Osteocyte (in vitro differentiated cells): ENCODE results near the gene BYSL. TPM values are rescaled to one million over a fixed set of nuclear protein-coding genes. Genes with fewer than 3 reads are reported as not detected.

Experiments used
- DNase-seq: peaks from one replicate; pipeline ENCODE4 v3.0.0; 2021; ENCODE audit warnings: mixed read lengths; ENCODE audit not compliant: unreplicated experiment; ENCODE audit errors: extremely low spot score
- H3K27ac Mint-ChIP-seq: one replicate; pipeline ENCODE4 v1.8.0; 2021; ENCODE audit warnings: mild to moderate bottlenecking, mixed read lengths; ENCODE audit not compliant: unreplicated experiment
- H3K27me3 Mint-ChIP-seq: one replicate; pipeline ENCODE4 v1.8.0; 2021; ENCODE audit warnings: mixed read lengths; ENCODE audit not compliant: unreplicated experiment
- H3K36me3 Mint-ChIP-seq: one replicate; pipeline ENCODE4 v1.8.0; 2021; ENCODE audit warnings: mixed read lengths; ENCODE audit not compliant: unreplicated experiment
- H3K4me1 Mint-ChIP-seq: one replicate; pipeline ENCODE4 v1.8.0; 2021; ENCODE audit warnings: mixed read lengths; ENCODE audit not compliant: unreplicated experiment
- H3K4me3 Mint-ChIP-seq: one replicate; pipeline ENCODE4 v1.8.0; 2021; ENCODE audit warnings: mild to moderate bottlenecking, moderate library complexity, mixed read lengths; ENCODE audit not compliant: unreplicated experiment
- H3K9me3 Mint-ChIP-seq: one replicate; pipeline ENCODE4 v1.8.0; 2021; ENCODE audit warnings: mixed read lengths; ENCODE audit not compliant: unreplicated experiment
- total RNA-seq: library from RNA; stranded (reverse); gene quantifications from 2 replicates; pipeline ENCODE4 v1.2.1, GENCODE V29; 2021
- TF ChIP-seq, protein P1 (sequence below): fragments of 200-600 bp; sonication (generic); IDR thresholded peaks from 2 replicates; pipeline ENCODE4 v1.5.0; 2021; ENCODE audit warnings: antibody characterized with exemption, mild to moderate bottlenecking, moderate library complexity

Gene BYSL
- total RNA-seq, 1 donor from 2014 or later: 22.7 TPM

DNA sequence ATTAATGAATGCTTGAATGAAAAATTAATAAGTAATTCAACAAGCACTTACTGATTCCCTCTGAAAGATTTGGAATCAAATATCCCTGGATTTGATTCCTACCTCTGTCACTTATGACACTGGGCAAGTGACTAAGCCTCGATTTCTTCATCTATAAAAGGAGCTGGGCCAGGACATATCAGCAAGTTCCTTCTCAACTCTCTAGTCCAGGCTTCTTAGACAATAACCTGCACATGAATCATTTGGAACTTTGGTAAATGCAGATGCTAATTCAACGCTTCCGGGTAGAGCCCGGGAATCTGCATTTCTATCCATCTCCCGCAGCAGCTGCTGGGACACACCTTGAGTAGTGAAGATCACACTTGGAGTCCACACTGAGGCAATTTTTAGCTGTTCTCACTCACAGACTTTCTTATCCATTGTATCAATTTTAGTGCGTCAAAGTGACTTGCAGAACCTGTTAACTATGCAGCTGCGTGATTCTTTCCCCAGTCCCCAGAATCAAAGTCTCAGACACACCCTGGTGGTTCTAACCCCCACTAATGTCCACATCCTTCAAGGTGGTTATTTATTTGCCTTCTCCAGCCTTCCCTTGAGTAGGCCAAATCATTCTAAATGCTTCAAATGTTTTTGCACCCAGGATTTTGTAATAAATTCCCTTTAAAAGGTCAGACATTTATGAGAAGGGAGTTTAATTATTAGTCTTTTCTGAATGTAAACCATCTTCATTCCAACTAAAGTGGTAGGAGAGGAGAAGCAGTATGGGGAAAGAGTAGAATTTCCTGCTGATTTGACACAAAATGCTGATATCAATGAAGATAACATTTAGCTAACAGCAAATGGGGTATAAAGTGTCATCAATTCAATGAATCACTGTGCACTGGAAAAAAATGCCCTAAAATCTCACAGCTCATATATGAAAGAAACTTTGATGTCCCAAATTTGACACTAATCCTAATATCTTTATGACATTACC is 46.3 kb downstream of the BYSL start:
- TF ChIP-seq, protein P1, sequence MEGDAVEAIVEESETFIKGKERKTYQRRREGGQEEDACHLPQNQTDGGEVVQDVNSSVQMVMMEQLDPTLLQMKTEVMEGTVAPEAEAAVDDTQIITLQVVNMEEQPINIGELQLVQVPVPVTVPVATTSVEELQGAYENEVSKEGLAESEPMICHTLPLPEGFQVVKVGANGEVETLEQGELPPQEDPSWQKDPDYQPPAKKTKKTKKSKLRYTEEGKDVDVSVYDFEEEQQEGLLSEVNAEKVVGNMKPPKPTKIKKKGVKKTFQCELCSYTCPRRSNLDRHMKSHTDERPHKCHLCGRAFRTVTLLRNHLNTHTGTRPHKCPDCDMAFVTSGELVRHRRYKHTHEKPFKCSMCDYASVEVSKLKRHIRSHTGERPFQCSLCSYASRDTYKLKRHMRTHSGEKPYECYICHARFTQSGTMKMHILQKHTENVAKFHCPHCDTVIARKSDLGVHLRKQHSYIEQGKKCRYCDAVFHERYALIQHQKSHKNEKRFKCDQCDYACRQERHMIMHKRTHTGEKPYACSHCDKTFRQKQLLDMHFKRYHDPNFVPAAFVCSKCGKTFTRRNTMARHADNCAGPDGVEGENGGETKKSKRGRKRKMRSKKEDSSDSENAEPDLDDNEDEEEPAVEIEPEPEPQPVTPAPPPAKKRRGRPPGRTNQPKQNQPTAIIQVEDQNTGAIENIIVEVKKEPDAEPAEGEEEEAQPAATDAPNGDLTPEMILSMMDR: no peak
- Mint-ChIP-seq H3K9me3 (no peaks in the 10 kb centered on the region), H3K27me3 (no peaks in the 10 kb centered on the region), H3K27ac (no peak overlapping the region), H3K4me3 (no peak overlapping the region), H3K36me3 (peaks cover 10% of the 10 kb centered on the region), H3K4me1 (peaks cover 27% of the 10 kb centered on the region)
- no peak for DNase-seq

DNA sequence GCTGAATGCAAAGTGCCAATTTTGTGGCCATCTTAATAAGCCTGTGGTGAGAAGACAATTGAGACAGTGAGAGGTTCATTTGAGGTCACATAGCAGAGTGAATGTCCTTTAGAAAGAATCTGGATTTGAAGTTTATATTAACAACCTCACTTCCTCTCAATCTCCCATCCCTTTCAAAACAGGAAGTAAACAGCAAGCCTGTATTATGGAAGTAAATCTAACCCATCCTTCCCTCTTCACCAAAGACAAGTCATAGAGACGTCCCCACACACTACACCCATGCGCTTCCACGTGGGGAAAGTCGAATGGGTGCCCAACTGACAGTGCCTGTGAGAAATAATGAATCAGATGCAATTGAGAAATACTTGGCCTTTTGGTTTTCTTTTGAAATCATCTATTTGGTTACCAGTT is 49.1 kb downstream of the BYSL start:
- Mint-ChIP-seq H3K36me3 (peaks cover 3% of the 10 kb centered on the region), H3K9me3 (no peaks in the 10 kb centered on the region), H3K27ac (peak overlapping the region; percentile 24), H3K4me3 (no peak overlapping the region), H3K4me1 (peaks cover 32% of the 10 kb centered on the region), H3K27me3 (no peaks in the 10 kb centered on the region)
- DNase-seq: no peak
- TF ChIP-seq, protein P1: no peak

DNA sequence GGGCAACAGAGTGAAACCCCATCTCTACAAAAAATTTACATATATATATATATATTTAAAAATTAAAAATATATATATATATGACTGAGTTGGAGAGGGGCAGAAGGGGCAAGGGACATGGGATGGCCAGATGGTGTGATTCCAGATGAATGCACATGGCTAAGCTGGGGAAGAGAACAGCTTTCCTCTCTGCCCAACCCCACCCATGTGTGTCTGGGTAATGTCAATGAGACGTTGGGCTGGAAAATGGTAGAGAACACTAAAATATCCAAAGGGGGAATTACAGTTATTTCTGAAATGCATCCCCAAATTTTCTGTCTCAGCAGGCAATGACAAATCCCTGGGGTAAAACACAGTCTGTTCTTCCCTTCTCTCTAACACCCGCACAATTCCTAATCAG is 51.5 kb downstream of the BYSL start:
- Mint-ChIP-seq H3K27me3 (no peaks in the 10 kb centered on the region), H3K27ac (no peak overlapping the region), H3K4me3 (no peak overlapping the region), H3K9me3 (no peaks in the 10 kb centered on the region), H3K4me1 (peaks cover 28% of the 10 kb centered on the region), H3K36me3 (peaks cover 7% of the 10 kb centered on the region)
- no peak for DNase-seq
- TF ChIP-seq, protein P1: no peak

DNA sequence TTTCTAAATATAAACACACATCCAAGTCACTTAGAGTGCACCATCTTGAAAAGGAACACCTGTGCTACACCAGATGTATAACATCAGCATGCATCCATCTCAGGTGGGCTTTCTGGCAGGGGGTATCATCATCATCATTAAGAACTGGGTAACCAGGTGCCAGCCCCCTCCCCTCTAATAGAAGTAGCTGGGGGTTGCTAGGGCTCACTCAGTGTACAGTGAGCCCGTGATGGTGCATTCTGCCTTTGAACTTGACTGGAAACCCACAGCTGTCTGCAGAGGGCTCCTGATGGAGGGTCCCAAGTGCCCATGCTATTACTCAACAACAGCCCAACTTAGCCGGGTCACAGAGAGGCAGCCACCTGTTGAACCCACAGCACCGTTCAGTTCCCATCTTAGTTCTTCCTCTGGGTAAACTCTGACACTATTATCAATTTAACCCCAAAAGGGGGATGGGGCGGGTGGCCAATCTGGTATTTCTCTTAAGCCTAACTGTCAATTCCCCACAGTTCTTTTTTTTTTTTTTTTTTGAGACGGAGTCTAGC is 53.1 kb downstream of the BYSL start:
- no peak overlapping the region for H3K27ac Mint-ChIP-seq
- TF ChIP-seq, protein P1: no peak
- peaks cover 31% of the 10 kb centered on the region for H3K4me1 Mint-ChIP-seq
- DNase-seq: no peak
- H3K36me3 Mint-ChIP-seq: peaks cover 7% of the 10 kb centered on the region
- no peak overlapping the region for H3K4me3 Mint-ChIP-seq
- H3K9me3 Mint-ChIP-seq: no peaks in the 10 kb centered on the region
- H3K27me3 Mint-ChIP-seq: no peaks in the 10 kb centered on the region

DNA sequence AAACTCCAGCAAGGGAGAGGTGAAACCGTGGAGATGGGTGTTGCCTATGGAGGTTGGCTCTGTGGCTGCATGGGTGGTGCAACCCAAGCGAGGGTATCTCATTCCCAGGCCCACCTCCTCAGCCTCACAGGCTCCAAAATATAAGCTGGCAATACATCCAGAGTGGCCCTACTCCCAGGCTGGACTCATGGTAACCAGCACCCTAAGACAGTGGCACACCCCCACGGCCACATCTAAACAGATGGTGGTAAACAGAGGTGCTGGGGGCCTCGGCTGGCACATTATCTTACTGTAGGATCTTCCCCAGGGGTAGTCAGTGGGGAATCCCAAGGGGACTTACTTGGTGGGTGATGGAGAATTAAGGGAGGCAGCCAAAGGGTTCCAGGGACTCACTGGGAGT is 54.0 kb downstream of the BYSL start:
- H3K27ac Mint-ChIP-seq: no peak overlapping the region
- no peaks in the 10 kb centered on the region for H3K27me3 Mint-ChIP-seq
- TF ChIP-seq, protein P1: no peak
- no peak for DNase-seq
- peaks cover 29% of the 10 kb centered on the region for H3K4me1 Mint-ChIP-seq
- no peak overlapping the region for H3K4me3 Mint-ChIP-seq
- H3K9me3 Mint-ChIP-seq: no peaks in the 10 kb centered on the region
- H3K36me3 Mint-ChIP-seq: peaks cover 7% of the 10 kb centered on the region
